ENCODE measurements around the gene SMIM5. TPM values are rescaled to one million over a fixed set of nuclear protein-coding genes. Genes with fewer than 3 reads are reported as not detected.

The SMIM5 gene
- total RNA-seq, 1 donor from 2014 or later, result 4.4 TPM

- DNase-seq (ENCODE audit: low read depth), result no peak
These were observed 32.7 kb downstream of the SMIM5 start for GRCh38 chr17:75665981-75666380.

GRCh38 chr17:75666959-75667790, 33.9 kb downstream of the SMIM5 start, which contains the start of the genes RECQL5 and SAP30BP:
Gene RECQL5 (minus strand): TSS chr17:75667154. CDS start chr17:75666557, 597 bp downstream.
Gene SAP30BP (plus strand): TSS chr17:75667338. CDS start chr17:75667373, 35 bp downstream.
- DNase-seq (ENCODE audit: low read depth), result peak; percentile 99

- no peak for DNase-seq (ENCODE audit: low read depth)
These were observed 34.6 kb downstream of the SMIM5 start for GRCh38 chr17:75667825-75668224.

GRCh38 chr17:75668489-75668888, 35.3 kb downstream of the SMIM5 start:
- no peak for DNase-seq (ENCODE audit: low read depth)

- no peak for DNase-seq (ENCODE audit: low read depth)
These were observed 37.6 kb downstream of the SMIM5 start for GRCh38 chr17:75670868-75671267.

GRCh38 chr17:75672011-75672410, 38.8 kb downstream of the SMIM5 start:
- DNase-seq (ENCODE audit: low read depth), result no peak

GRCh38 chr17:75673487-75673886, 40.3 kb downstream of the SMIM5 start:
- no peak for DNase-seq (ENCODE audit: low read depth)

- DNase-seq (ENCODE audit: low read depth), result no peak
These were observed 43.2 kb downstream of the SMIM5 start for GRCh38 chr17:75676461-75676860.

GRCh38 chr17:75679706-75680211, 46.5 kb downstream of the SMIM5 start:
- DNase-seq (ENCODE audit: low read depth), result no peak

GRCh38 chr17:75680431-75680830, 47.2 kb downstream of the SMIM5 start:
- DNase-seq (ENCODE audit: low read depth), result no peak

- DNase-seq (ENCODE audit: low read depth), result no peak
These were observed 48.1 kb downstream of the SMIM5 start for GRCh38 chr17:75681289-75681688.

- no peak for DNase-seq (ENCODE audit: low read depth)
These were observed 50.3 kb downstream of the SMIM5 start for GRCh38 chr17:75683583-75683982.

- DNase-seq (ENCODE audit: low read depth), result peak; percentile 60
These were observed 51.0 kb downstream of the SMIM5 start for GRCh38 chr17:75684249-75684648.

GRCh38 chr17:75684924-75685323, 51.7 kb downstream of the SMIM5 start:
- peak; percentile 97 for DNase-seq (ENCODE audit: low read depth)

GRCh38 chr17:75685499-75685898, 52.3 kb downstream of the SMIM5 start:
- DNase-seq (ENCODE audit: low read depth), result peak; percentile 70

- DNase-seq (ENCODE audit: low read depth), result no peak
These were observed 55.1 kb downstream of the SMIM5 start for GRCh38 chr17:75688209-75688825.

GRCh38 chr17:75689441-75689873, 56.2 kb downstream of the SMIM5 start:
- DNase-seq (ENCODE audit: low read depth), result no peak

Other genes with a start within 250 kb of the SMIM5 start
- gene GRB2, start 227.8 kb upstream of the SMIM5 start, total RNA-seq, result 125 and 138 TPM in 2 replicates
- gene TMEM94, start 176.8 kb upstream of the SMIM5 start, total RNA-seq, result 73.0 and 80.0 TPM in 2 replicates
- gene CASKIN2, start 117.9 kb upstream of the SMIM5 start, total RNA-seq, result 14.4 and 16.9 TPM in 2 replicates
- 28.2 and 44.4 TPM in 2 replicates for gene TSEN54, start 116.9 kb upstream of the SMIM5 start, total RNA-seq
- gene LLGL2, start 107.7 kb upstream of the SMIM5 start, total RNA-seq, result 0.68 and 0.75 TPM in 2 replicates
- gene MYO15B, start 45.6 kb upstream of the SMIM5 start, total RNA-seq, result 0.11 and 0.26 TPM in 2 replicates
- 19.9 and 20.7 TPM in 2 replicates for gene RECQL5, start 33.7 kb downstream of the SMIM5 start, total RNA-seq
- 34.3 and 47.4 TPM in 2 replicates for gene SAP30BP, start 33.9 kb downstream of the SMIM5 start, total RNA-seq
- gene ITGB4, start 88.0 kb downstream of the SMIM5 start, total RNA-seq, result 0.13 TPM in 1 of 2 replicates, not detected in the other
- 18.5 and 24.0 TPM in 2 replicates for gene GALK1, start 131.8 kb downstream of the SMIM5 start, total RNA-seq
- gene UNK, start 151.4 kb downstream of the SMIM5 start, total RNA-seq, result 12.7 and 23.6 TPM in 2 replicates
- 0.68 and 1.9 TPM in 2 replicates for gene UNC13D, start 211.0 kb downstream of the SMIM5 start, total RNA-seq
- 47.5 and 60.3 TPM in 2 replicates for gene WBP2, start 221.9 kb downstream of the SMIM5 start, total RNA-seq
- 7.2 and 8.8 TPM in 2 replicates for gene TRIM47, start 245.1 kb downstream of the SMIM5 start, total RNA-seq